Right renal pelvis (tissue), 4 donors: ENCODE results near the gene CACNA1A. TPM values are rescaled to one million over a fixed set of nuclear protein-coding genes. Genes with fewer than 3 reads are reported as not detected.

ENCODE experiments used
- DNase-seq, 4 donors: peaks; one replicate each; pipeline ENCODE4 v3.0.0-alpha.2; 2013; ENCODE audit warnings: low read depth in 4 of 4, low spot score in 3 of 4, missing footprints in 1 of 4
- polyA plus RNA-seq, 4 donors: library from polyadenylated mRNA; unstranded; fragments of 120-200 nt; gene quantifications; one replicate each; pipeline ENCODE4 v1.2.1, GENCODE V29; 2013; ENCODE audit not compliant: insufficient read length in 4 of 4

CACNA1A gene
- polyA plus RNA-seq, 4 donors, result 1.7 to 3.0 (median 2.2) TPM

DNA sequence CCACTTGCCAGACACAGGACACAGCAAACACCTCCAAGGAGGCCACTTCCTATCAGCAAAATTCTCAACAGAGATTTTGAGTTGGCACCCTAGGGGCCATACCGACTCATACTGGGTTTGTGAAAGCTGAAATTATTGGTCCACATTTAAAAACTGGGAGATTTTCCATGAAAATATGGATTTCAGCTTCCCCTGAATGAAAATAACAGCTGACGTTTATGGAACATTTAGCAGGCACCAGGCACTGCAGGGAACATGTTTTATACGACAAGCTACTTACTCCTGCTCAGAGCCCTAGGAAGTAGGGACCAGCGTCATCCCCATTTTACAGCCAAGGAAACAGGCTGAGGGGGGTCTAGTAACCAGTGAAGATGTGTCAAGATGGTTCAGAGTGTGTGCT lies 186.8 kb downstream of the CACNA1A start:
- DNase-seq, result no peak

DNA sequence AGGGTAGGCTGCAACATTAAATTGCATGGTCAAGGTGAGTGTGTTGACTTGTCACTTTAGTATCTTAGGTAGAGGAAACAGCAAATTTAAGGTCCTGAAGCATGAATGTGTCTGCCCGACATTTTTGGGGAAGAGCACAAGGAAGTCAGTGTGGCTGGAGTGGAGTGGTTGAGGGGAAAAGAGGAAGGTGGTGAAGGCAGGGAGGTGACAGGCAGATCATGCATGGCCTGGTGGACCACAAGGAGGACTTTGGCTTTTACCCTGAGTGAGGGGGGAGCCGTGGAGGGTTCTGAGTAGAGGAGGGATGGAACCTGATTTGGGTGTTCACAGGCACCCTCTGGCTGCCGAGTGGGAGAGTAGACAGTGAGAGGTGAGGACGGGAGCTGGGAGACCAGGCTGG lies 188.1 kb downstream of the CACNA1A start:
- no peak for DNase-seq

DNA sequence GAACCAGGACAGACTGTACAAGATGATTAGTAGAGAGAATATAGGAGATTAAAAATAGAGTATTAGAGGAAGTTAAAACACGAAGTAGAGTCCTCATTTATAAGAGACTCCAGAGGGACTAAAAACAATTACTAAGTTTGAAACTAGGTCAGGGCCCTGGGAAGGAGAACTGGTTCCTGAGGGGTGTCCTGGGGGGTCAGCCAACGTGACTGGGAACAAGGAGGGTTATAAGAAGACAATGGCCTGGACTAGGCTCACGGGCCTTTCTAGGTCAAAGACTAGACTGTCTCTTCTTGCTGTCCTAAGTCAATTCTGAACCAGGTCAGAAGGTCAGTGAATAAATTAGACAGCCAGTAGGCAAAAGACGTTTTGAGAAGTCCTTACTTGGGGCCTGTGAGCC lies 190.8 kb downstream of the CACNA1A start:
- DNase-seq, result no peak

DNA sequence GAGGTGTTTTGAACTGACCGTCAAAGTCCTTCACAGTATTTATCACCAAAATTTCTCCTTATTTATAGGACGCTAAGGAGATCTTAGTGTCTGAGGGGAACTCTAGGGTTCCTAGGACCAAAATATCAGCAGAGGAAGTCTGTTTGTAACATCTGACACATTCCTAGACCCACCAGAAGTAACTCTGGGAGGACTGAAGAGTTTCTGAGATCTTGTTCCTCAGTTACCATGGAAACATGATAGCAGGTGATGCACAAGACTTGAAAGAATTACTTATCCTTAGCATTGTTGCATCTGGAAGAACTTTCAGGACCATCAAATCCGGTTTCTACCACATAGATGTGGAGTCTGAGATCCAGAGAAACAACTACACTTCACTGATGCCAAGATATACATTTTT lies 191.5 kb downstream of the CACNA1A start:
- no peak for DNase-seq

DNA sequence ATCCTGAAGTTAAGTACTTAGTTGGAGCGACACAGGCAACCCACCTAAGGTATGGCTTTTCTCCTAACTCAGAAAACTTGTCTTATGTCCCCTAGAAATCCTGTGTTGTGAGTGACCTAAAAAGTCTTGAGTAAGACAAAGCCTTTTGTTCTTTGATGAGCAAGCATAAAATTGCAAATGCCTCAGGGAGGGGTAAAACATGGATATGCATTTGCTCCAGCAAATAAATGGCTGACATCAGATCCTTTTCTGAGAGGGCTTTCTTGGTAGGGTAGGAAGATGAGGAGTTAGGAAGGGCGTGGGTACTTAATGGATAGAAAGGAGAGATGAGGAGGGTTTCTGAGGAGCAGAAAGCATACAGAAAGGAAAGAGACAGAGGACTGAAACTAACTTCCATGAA lies 192.4 kb downstream of the CACNA1A start:
- no peak for DNase-seq

DNA sequence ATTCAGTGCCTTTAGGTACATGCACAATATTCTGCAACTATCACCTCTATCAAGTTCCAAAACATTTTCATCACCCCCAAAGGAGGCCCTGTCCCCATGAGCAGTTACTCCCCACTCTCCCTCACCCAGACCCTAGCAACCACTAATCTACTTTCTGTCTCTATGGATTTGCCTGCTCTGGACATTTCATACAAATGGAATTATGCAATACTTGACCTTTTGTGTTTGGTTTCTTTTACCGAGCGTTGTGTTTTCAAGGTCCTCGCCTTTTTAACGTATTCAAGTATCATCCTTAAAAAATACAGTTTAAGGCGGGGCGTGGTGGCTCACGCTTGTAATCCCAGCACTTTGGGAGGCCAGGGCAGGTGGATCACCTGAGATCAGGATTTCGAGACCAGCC lies 196.4 kb downstream of the CACNA1A start:
- no peak for DNase-seq

DNA sequence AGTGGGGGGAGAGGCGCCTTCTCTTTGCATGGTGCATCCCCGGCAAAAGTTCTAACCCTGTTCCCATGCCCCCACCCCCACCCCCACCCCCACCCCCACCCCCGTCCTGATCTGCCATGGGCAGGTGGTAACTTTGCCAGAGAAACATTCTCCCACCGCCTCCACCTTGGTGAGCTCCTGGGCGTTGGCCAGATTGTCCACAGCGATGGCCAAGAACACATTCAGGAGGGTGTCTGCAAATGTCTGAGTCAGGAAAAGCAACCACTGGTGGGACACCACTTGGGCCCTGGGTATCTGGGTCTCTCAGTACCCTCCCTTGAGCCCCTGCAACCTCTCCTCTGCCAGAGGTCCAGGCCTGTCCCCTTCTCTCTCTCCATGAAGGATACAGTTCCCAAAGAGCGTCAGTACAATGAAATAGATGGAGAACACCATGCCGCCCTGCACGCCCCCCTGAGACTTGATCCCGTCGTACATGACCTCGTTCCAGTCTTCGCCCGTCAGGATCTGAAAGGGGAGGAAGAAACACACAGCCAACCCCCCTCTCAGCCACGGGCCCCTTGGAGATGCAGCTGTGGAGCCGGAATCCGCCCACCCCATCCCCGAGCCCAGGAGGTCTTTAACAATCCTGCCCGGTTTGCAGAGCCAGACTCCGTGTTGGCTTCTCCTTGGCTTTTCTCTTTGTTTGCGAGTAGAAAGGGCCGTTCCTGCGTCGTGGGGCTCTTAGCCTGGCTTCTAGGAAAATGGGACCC lies 202.7 kb downstream of the CACNA1A start:
- no peak for DNase-seq

DNA sequence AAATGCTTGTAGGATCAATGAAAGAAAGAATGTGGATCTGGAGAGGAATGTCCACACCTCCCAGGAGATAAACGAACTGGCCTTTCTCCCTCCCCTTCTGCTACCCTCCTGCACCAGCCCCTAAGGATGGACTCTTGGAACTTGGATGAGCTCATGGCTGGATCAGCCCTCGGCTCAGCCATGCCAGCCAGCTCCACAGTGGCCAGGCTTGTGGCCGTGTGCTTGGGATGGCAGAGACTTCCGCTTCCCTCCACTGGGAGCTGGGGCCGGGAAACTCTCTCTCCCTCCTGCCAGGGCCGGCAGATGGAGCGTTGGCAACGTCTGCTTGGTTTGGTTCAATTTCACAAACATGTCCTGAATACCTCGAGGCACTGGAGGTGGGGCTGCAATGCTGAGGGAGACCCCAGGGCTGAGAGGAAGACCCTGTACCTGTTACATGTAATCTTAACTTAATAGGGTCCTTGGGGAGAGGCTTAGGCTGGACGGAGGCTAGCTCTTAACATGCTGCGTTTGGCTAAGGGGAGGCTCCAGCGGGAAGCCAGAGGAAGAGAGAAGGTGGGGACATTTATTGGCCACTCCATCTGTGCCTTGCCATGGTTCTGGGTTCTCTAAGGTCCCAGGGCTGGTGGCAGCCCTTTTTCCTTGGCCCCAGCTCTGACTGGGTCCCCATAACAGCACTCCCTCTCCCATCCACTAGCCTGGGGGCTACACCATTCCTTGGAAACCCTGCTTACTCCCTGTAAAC lies 203.6 kb downstream of the CACNA1A start:
- DNase-seq, result no peak

DNA sequence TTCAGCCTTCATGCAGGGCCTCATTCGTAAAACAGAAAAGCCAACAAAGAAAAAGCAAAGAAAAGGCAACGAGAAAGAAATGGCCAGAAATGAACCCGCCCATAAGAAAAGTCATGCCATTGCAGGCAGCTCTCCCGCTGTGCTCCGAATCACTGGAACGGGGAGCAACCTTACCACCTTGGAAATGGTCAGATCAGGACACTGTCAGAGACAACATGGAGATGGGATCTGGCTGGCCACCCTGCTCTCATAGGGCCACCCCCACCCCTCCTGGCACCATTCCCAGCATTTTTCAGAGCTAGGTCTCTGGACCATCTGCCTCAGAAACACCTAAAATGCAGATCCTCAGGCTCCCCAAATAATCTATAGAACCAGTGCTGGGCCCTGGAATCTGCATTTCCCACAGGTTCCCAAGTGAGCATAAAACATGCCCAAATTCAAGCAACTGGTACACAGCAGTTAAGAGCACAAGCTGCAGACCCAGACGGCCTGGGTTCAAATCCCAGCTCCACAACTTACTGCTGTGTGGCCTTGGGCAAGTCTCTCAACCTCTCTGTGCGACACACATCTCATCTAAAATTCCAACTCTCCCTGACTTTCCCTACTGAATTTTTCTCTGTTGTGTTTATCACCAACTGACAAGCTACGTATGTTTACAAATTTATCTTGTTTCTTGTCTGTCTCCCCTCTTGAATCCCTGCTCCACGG lies 204.5 kb downstream of the CACNA1A start:
- no peak for DNase-seq

DNA sequence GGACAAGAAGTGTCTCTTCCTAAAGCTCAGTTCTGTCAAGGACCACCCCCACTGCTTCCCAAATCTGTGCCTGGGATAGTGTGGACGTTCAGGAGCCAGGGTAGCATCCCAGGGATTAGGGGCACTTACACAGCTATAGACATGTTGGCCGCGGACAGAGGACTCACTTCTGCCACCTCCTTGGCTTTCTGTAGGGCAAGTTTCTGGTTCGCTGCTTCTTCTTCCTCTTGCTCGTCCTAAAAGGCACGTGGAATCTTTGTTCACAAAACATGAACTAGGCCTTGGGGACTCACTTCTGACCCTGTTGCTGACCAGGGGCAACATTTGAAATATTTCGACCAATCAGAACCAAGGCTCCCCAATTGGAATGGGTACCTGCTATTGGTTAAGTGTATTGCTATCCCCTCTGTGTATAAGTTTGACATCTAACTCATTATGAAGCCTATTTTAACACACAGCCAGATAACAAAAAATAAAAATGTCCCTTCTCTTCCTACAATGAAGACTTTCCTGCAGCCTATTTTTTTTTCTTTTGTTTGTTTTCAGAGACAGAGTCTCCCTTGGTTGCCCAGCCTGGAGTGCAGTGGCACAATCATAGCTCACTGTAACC lies 205.8 kb downstream of the CACNA1A start:
- no peak for DNase-seq

DNA sequence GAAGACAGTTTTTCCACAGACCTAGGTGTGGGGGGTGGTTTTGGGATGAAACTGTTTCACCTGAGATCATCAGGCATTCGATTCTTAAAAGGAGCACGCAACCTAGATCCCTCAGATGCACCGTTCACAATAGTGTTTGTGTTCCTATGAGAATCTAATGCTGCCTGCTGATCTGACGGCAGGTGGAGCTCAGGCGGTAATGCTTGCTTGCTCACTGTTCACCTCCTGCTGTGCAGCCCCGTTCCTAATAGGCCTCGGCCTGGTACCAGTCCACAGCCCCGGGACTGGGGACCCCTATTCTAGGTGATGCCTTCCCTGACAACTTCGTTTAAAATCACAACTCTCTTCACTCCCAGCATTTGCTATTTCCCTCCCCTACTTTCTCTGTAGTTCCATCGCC lies 206.4 kb downstream of the CACNA1A start:
- DNase-seq, result no peak

DNA sequence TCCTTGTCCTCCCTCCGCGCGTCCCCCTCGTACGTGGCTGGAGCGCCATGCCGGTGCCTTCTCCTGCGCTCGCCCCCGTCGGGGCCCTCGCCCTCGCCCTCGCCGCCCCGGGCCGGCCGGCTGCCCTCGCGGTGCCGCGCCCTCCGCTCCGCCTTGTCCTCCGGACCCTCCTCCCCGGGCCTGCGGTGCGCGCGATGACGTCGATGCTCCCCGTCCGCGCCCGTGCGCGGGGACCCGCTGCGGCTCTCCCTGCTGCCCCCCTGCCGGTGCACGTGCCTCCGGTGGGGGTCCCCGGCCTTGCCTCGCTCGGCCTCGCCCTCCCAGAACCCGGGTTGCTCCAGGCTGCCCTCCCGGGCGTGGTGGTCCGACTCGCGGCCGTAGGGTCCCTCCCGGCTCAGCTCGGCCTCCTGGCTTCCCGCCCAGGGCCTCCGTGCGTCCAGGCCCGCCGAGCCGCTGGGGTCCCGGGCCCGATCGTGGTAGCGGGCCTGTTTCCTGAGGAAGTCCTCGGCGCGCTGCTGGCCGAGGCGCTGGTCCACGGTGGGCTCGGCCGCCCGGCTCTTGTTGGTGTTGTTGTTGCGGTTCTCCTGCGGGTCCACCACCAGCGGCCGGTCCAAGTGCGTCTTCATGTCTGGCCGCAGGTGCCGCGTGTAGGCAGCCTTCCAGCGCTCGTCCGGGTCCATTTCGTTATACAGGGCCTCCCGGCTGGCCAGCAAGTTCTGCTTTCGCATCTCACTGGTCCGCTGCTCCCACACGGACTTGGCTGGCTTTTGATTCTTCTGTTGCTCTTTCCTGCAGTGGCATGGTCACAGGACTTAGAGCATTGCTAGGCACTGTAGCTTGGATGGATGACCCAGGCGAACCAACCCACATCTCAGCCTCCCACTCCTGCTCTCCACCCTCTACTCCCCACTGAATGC lies 207.5 kb downstream of the CACNA1A start:
- DNase-seq, result peak in 1 of 4 donors; percentile 7

DNA sequence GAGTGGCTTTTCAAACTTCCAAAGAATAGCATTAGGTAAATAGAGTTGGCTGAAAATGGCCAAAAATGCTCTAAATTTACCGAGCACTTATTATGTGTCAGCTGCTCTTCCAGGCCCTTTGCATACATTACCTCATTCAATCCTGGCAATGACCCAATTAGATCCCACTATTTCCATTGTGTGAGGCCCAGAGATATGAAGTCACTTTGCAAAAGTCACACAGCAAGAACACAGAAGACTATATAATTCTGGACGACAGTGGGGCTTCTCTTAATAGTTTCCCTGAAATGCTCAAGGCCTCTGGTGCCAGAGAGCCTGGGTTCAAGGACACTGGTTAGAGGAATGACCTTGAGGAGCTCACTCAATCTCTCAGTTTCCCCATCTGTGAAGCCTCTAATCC lies 209.3 kb downstream of the CACNA1A start:
- DNase-seq, result no peak

DNA sequence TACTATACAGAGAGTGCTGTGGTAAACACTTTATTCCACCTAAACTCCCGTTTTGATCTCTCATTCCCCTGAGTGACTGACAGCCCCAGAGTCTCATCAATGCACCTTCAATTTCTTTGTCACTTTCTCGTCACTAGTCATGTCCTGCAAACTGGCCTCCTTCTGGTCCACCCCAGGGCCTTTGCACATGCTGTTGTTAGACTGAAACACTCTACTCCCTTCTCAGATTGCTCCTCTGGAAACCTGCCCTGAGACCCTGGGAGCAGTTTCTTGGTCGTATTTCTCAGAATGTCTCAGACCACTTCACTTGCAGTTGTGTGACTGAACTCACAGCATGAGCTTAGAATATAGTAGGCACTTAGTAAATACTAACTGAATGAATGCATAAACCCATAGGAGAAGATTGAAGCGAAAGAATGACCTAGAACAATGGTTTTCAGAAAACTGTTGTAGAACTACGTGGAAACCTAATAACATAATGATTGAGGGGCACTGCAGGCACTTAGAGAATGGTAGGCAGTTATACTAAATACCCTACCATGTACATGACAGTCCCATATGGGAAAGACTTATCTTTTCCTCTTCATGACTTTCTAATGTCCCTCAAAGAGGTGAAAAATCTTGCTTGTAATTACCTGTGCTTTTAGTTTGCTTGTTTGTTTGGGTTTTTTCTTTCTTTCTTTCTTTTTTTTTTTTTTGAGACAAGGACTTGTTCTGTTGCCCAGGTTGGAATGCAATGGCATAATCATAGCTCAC lies 211.3 kb downstream of the CACNA1A start:
- no peak for DNase-seq

DNA sequence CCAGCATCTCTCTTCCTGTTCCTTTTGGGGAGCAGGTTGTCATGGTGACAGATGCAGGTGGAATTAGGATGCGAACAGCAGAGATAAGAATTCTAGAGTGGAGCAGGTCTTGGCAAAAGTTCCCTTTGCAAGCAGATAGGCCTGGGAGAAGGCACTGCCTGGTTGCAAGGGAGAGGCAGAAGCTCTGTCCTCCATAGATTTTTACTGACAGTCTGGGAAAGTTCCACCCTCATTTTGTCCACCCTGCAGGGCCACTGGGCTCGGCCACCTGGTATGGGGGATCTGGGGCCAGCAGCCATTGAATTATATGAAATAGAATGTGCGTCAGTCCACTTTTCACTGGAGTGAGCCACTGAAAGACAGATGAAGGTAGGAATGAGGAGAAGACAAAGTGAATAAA lies 214.4 kb downstream of the CACNA1A start:
- no peak for DNase-seq

DNA sequence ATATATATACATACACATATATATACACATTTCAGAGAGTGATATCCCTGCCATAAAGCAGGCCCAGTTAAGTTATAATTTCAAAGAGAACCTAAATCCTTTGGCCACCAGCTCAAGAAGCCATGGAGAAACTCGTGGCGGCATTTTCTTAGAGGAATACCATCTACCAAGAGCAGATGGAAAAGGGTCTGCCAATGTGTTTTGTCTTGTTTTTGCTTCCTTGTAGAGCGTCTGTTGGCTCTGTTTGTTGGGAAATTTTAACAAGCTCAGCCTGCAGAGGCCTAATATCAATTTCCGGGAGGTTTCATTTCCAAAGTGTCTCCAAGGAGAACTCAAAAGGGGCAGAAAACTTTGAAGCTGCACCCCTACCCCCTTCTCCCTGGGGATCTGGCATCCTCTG lies 215.5 kb downstream of the CACNA1A start:
- DNase-seq, result no peak

DNA sequence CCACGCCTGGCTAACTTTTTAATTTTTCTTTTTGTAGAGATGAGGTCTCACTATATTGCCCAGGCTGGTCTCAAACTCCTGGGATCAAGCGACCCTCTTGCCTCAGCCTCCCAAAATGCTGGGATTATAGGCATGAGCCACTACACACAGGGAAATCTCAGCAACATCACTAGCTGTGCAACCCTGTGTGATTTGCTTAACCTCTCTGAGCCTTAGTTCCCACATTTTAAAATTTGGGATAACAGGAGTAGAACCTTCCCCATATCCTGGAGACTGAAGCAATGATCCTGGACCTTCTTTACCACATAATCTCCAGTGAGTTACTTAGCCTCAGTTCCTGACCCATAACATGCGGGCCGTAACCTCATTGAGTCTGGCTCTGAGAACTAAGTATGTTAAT lies 217.0 kb downstream of the CACNA1A start:
- DNase-seq, result no peak

DNA sequence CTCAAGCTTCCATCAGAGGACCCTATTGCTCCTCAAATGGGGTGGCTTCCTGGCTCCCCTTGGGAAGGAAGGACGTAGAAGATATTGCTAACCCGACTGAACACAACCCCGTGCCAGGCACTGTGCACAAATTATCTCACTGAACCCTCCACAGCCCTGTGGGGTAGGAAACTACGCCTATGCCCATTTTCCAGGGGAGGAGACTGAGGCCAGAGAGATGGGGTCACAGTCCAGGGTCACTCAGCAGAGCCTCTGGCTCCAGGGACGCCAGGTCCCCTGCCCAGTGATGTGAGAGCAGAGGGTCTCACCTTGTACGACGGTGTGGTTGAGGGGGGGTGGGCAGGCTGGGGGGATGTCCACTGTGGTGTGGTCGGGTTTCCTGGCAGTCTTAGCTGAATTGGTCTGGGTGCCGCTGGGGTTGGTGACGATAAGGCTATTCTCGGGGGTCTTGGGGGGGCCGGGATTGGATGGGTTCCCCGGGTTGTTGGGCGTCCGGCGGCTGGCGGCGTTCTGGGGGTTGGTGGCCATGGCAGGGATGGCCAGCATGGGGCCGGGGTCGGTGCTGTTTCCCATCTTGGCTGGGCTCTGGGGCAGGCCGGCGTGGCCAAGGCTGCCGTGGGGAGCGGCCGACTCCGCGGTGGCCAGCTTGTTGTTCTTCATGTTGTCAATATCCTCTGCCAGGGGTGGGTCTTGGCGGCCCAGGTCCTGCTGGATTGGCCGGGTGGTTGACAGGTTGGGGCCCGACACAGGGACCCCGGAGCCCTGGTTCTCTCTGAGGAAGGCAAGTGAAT lies 219.9 kb downstream of the CACNA1A start:
- DNase-seq, result no peak
